Heart right ventricle (tissue), 16 donors: ENCODE measurements around the gene TAGAP. TPM values are rescaled to one million over a fixed set of nuclear protein-coding genes. Genes with fewer than 3 reads are reported as not detected.
"Not testable (repeated sequence)": the region's sequence is repeated elsewhere in the genome, so short reads cannot be mapped to it uniquely, and the experiment has no call there.

Experiments used
- ATAC-seq, 8 donors: fragments of 200-7000 bp; cut with Tn5 transposase; one replicate each; pipeline ENCODE4 v1.9.1; 2020; ENCODE audit warnings: mild to moderate bottlenecking in 8 of 8, moderate library complexity in 8 of 8, moderate number of reproducible peaks in 1 of 8
- DNase-seq, 2 donors: peaks; one replicate each; pipeline ENCODE4 v3.0.0-alpha.2; 2020
- H3K27ac ChIP-seq, 10 donors: fragments of 200-600 bp; sonication (generic) in 2 of 10; one replicate each; pipeline versions ENCODE4 v1.5.0 to v1.8.0; 2020 to 2022; ENCODE audit warnings: mild to moderate bottlenecking in 3 of 10
- H3K27me3 ChIP-seq, 7 donors: fragments of 200-600 bp; one replicate each; pipeline ENCODE4 v1.8.0; 2021 to 2022; ENCODE audit warnings: mild to moderate bottlenecking in 2 of 7
- H3K36me3 ChIP-seq, 9 donors: fragments of 200-600 bp; sonication (generic) in 1 of 9; one replicate each; pipeline versions ENCODE4 v1.5.0 to v1.8.0; 2020 to 2022; ENCODE audit warnings: mild to moderate bottlenecking in 2 of 9
- H3K4me1 ChIP-seq, 9 donors: fragments of 200-600 bp; sonication (generic) in 1 of 9; one replicate each; pipeline versions ENCODE4 v1.5.0 to v1.8.0; 2020 to 2022; ENCODE audit warnings: mild to moderate bottlenecking in 4 of 9
- H3K4me3 ChIP-seq, 10 donors: fragments of 200-600 bp; sonication (generic) in 2 of 10; one replicate each; pipeline versions ENCODE4 v1.5.0 to v1.8.0; 2020 to 2022; ENCODE audit warnings: mild to moderate bottlenecking in 7 of 10, moderate library complexity in 2 of 10
- H3K9me3 ChIP-seq, 11 donors: fragments of 200-600 bp in 10 of 11; sonication (generic) in 2 of 11; one replicate each; pipeline versions ENCODE4 v1.5.0 to v1.8.0; 2013 to 2022; ENCODE audit warnings: mild to moderate bottlenecking in 2 of 11, control low read depth in 1 of 11, moderate library complexity in 1 of 11
- CTCF ChIP-seq, 9 donors: fragments of 200-600 bp; sonication (generic) in 2 of 9; IDR thresholded peaks; one replicate each; pipeline versions ENCODE4 v1.5.0 to v1.8.0; 2021 to 2022; ENCODE audit warnings: antibody characterized with exemption in 9 of 9, mild to moderate bottlenecking in 5 of 9, moderate library complexity in 1 of 9
- WGBS, 2 donors: extraction: QIAGEN DNeasy Blood & Tissue Kit; methylation state at CpG; one replicate each; pipeline ENCODE4 v1.1.7; 2013; ENCODE audit warnings: inconsistent platforms in 1 of 2; 5-methylcytosine and 5-hydroxymethylcytosine counted together
- intact Hi-C, 10 donors: fragments of 100-400 bp; cut with DNase I; formaldehyde crosslinking; loops; one replicate each; pipeline versions ENCODE4 v1.11.1 to v1.14.2; 2022
- polyA plus RNA-seq, 2 donors: library from polyadenylated mRNA; stranded (reverse); fragments of 200-250 nt; gene quantifications; one replicate each; pipeline ENCODE4 v1.2.3, GENCODE V29; 2013
- total RNA-seq, 10 donors: library from RNA; stranded (reverse); fragmentation: NEBNext Ultra II Directional in 3 of 10; extraction: Animal tissue kit (Norgen Biotek cat#: 25700) in 3 of 10; gene quantifications; one replicate each; pipeline versions ENCODE4 v1.2.1 to v1.2.4, GENCODE V29; 2021 to 2023
- donor health status: Arrhythmogenic right ventricular cardiomyopathy.
- donor health status: ischemic (EF 13 %, LVEDD 7.1; RV severe dilation, severe dysfunction).
- donor health status: healthy with polysubstance abuse.
- donor health status: DM: no; HTN: yes; CAD: no.
- donor health status: DM: no; HTN: no; CAD: no.
- donor health status: ischemic (EF 25% LVEDD 6.9; RV normal size, moderate dysfunction).
- donor health status: ischemic (EF 25% LVEDD 5.7; RV mildly dilated, moderate dysfunction).
- donor health status: healthy.
- donor health status: DM: yes; HTN: yes; CAD: no.
- donor health status: Ischemic cardiomyopathy.
- donor health status: ischemic (EF 35%, LVEDD 5.7; RV mildly dilated, moderate dysfunction).
- donor health status: nonischemic (EF 11% LVEDD 7.7; RV severe dilation, severe dysfunction).
- donor health status: DM: yes; HTN: yes; CAD: no.
- donor health status: PGD.
- donor health status: ischemic (EF 29% LVEDD 5.4; RV normal size, mild dysfunction).
- donor health status: nonischemic (EF 23%, LVEDD 6.1; RV moderate dilation, normal function).

The TAGAP gene
- total and polyA plus RNA-seq, 12 donors: 0.28 to 6.5 (median 0.80) TPM

GRCh38 chr6:159030168-159030567 lies 14.6 kb downstream of the TAGAP start:
- peaks cover 0 to 16% (median 0%) of the 10 kb centered on the region in 9 donors for H3K4me1 ChIP-seq
- no peak overlapping the region for H3K4me3 ChIP-seq
- no peaks in the 10 kb centered on the region for H3K27me3 ChIP-seq
- no peak for DNase-seq
- ATAC-seq: no peak
- intact Hi-C loops: no loop called here
- H3K27ac ChIP-seq: no peak overlapping the region
- H3K9me3 ChIP-seq: peaks cover 0 to 13% (median 8%) of the 10 kb centered on the region in 11 donors
- TF ChIP-seq CTCF (IDR thresholded peaks at IDR 0.05): no peak
- WGBS, 2 donors: 91 to 93% methylated on average over 2 of the region's 2 CpGs
- peaks cover 0 to 8% (median 0%) of the 10 kb centered on the region in 9 donors for H3K36me3 ChIP-seq

- H3K4me3 ChIP-seq, H3K36me3 ChIP-seq, intact Hi-C loops, ATAC-seq, H3K4me1 ChIP-seq, H3K27me3 ChIP-seq, H3K27ac ChIP-seq, DNase-seq: not testable (repeated sequence)
- WGBS, 2 donors: 98 to 100% methylated on average over 1 of the region's 1 CpG
- peaks cover 0 to 30% (median 12%) of the 10 kb centered on the region in 11 donors for H3K9me3 ChIP-seq
These were observed 19.6 kb downstream of the TAGAP start for GRCh38 chr6:159025224-159025623.

- no peaks in the 10 kb centered on the region for H3K4me1 ChIP-seq
- H3K36me3 ChIP-seq: no peaks in the 10 kb centered on the region
- no peak overlapping the region for H3K4me3 ChIP-seq
- H3K9me3 ChIP-seq: peaks cover 0 to 30% (median 12%) of the 10 kb centered on the region in 11 donors
- intact Hi-C loops: no loop called here
- TF ChIP-seq CTCF (IDR thresholded peaks at IDR 0.05): no peak
- WGBS, 2 donors: 91 to 93% methylated on average over 4 of the region's 4 CpGs
- no peaks in the 10 kb centered on the region for H3K27me3 ChIP-seq
- ATAC-seq (no peak), DNase-seq (no peak)
- H3K27ac ChIP-seq: no peak overlapping the region
These were observed 20.9 kb downstream of the TAGAP start for GRCh38 chr6:159023893-159024292.

GRCh38 chr6:159020011-159020410 lies 24.8 kb downstream of the TAGAP start:
- DNase-seq (no peak), ATAC-seq (no peak)
- Histone ChIP-seq H3K27ac (no peak overlapping the region), H3K27me3 (no peaks in the 10 kb centered on the region), H3K4me3 (no peak overlapping the region), H3K4me1 (no peaks in the 10 kb centered on the region), H3K9me3 (peaks cover 0 to 24% (median 5%) of the 10 kb centered on the region in 11 donors), H3K36me3 (no peaks in the 10 kb centered on the region)
- intact Hi-C loops: no loop called here
- no peak for TF ChIP-seq CTCF (IDR thresholded peaks at IDR 0.05)
- WGBS, 2 donors: 94 to 98% methylated on average over 2 of the region's 2 CpGs

- no peaks in the 10 kb centered on the region for H3K36me3 ChIP-seq
- TF ChIP-seq CTCF (IDR thresholded peaks at IDR 0.05): no peak
- peaks cover 0 to 8% (median 0%) of the 10 kb centered on the region in 9 donors for H3K4me1 ChIP-seq
- ATAC-seq: no peak
- H3K27ac ChIP-seq: no peak overlapping the region
- H3K4me3 ChIP-seq: no peak overlapping the region
- no peak for DNase-seq
- no peaks in the 10 kb centered on the region for H3K27me3 ChIP-seq
- peaks cover 0 to 10% (median 3%) of the 10 kb centered on the region in 11 donors for H3K9me3 ChIP-seq
- 76 to 83% methylated on average over 3 of the region's 3 CpGs for WGBS, 2 donors
- intact Hi-C loops: no loop called here
These were observed 26.8 kb downstream of the TAGAP start for GRCh38 chr6:159017757-159018559.
